PC-9 (cell line): ENCODE measurements around the gene TPRG1. TPM values are rescaled to one million over a fixed set of nuclear protein-coding genes. Genes with fewer than 3 reads are reported as not detected.

Experiments used
- BruUV-seq: library from RNA; stranded (reverse); fragments of 400-500 nt; replicated peaks from 2 replicates; lab custom pipeline; 2021; lab: Mats Ljungman, UMichigan
- CTCF ChIA-PET: fragments of 300-600 bp; sonication (Branson Sonifier 250); formaldehyde crosslinking; loops from one replicate; lab custom pipeline; 2022; ENCODE audit warnings: antibody characterized with exemption; lab: Charles Lee
- POLR2A ChIA-PET: fragments of 300-600 bp; sonication (Branson Sonifier 250); formaldehyde crosslinking; loops from one replicate; lab custom pipeline; 2022; ENCODE audit warnings: antibody characterized with exemption; ENCODE audit not compliant: unreplicated experiment; lab: Charles Lee
- DNase-seq, 2 experiments: peaks; one replicate each; pipeline versions ENCODE4 v3.0.0 to v3.0.0-alpha.2; 2015 to 2022; ENCODE audit warnings: mixed read lengths in 1 of 2
- H2AFZ ChIP-seq: fragments of 200-600 bp; sonication (generic); 2 replicates; pipeline ENCODE4 v1.8.1; 2017; ENCODE audit warnings: antibody characterized with exemption
- H3F3A ChIP-seq: fragments of 200-600 bp; sonication (generic); 2 replicates; pipeline ENCODE4 v1.8.1; 2017; ENCODE audit warnings: antibody characterized with exemption, mild to moderate bottlenecking, low read depth; ENCODE audit not compliant: insufficient read depth
- H3K27ac ChIP-seq: fragments of 200-600 bp; sonication (generic); 2 replicates; pipeline ENCODE4 v1.6.1; 2016; ENCODE audit warnings: mixed run types
- H3K27me3 ChIP-seq: fragments of 200-600 bp; sonication (generic); 2 replicates; pipeline ENCODE4 v1.6.1; 2016; ENCODE audit warnings: low read depth, mixed run types; ENCODE audit not compliant: insufficient read depth
- H3K36me3 ChIP-seq: fragments of 200-600 bp; sonication (generic); 2 replicates; pipeline ENCODE4 v1.6.1; 2016; ENCODE audit warnings: low read depth, mixed run types
- H3K4me1 ChIP-seq: fragments of 200-600 bp; sonication (generic); replicated peaks from 2 replicates; pipeline ENCODE4 v1.6.1; 2016; ENCODE audit warnings: mixed run types; ENCODE audit not compliant: insufficient read depth
- H3K4me2 ChIP-seq: fragments of 200-600 bp; sonication (generic); 2 replicates; pipeline ENCODE4 v1.6.1; 2017; ENCODE audit warnings: mixed run types
- H3K4me3 ChIP-seq: fragments of 200-600 bp; sonication (generic); 2 replicates; pipeline ENCODE4 v1.6.1; 2016; ENCODE audit warnings: mixed run types
- H3K79me2 ChIP-seq: fragments of 200-600 bp; sonication (generic); 2 replicates; pipeline ENCODE4 v1.6.1; 2017; ENCODE audit warnings: low read depth, mixed run types
- H3K9me2 ChIP-seq: fragments of 200-600 bp; sonication (generic); 2 replicates; pipeline ENCODE4 v1.8.1; 2017; ENCODE audit warnings: mild to moderate bottlenecking; ENCODE audit not compliant: insufficient read depth
- H3K9me3 ChIP-seq: fragments of 200-600 bp; sonication (generic); 2 replicates; pipeline ENCODE4 v1.8.1; 2016; ENCODE audit warnings: low read depth; ENCODE audit not compliant: insufficient read depth
- H4K20me1 ChIP-seq: fragments of 200-600 bp; sonication (generic); 2 replicates; pipeline ENCODE4 v1.8.1; 2017; ENCODE audit not compliant: insufficient read depth
- CTCF ChIP-seq: fragments of 200-600 bp; sonication (generic); conservative IDR thresholded peaks from 2 replicates; pipeline ENCODE4 v1.6.1; 2017; ENCODE audit warnings: mixed run types, antibody characterized with exemption, mild to moderate bottlenecking, moderate library complexity
- EZH2 ChIP-seq: fragments of 200-600 bp; sonication (generic); IDR thresholded peaks from 2 replicates; pipeline ENCODE4 v1.8.0; 2017; ENCODE audit warnings: antibody characterized with exemption, low read depth
- intact Hi-C: fragments of 100-400 bp; cut with micrococcal nuclease; formaldehyde crosslinking; loops from one replicate; pipeline ENCODE4 v1.10.0; 2022; ENCODE audit not compliant: unreplicated experiment
- total RNA-seq: library from RNA; stranded (reverse); gene quantifications from 2 replicates; pipeline ENCODE4 v1.2.3, GENCODE V29; 2021

TPRG1 gene
- total RNA-seq, 1 experiment from 2014 or later = 1.9 TPM

- no TSS peak for BruUV-seq
- H2AFZ ChIP-seq = no peak overlapping the region
- H3K79me2 ChIP-seq = no peaks in the 10 kb centered on the region
- no peak overlapping the region for H3K4me3 ChIP-seq
- no peak for DNase-seq
- ChIA-PET CTCF (interaction anchor here (0.6 kb wide), 1 partner anchor 1442 kb away, joined by 3 read pairs; no protein-coding TSS in a partner anchor), POLR2A (no interaction called here)
- H3F3A ChIP-seq = no peaks in the 10 kb centered on the region
- no peak overlapping the region for H3K27ac ChIP-seq
- no peaks in the 10 kb centered on the region for H3K36me3 ChIP-seq
- intact Hi-C loops = no loop called here
- H3K27me3 ChIP-seq = no peaks in the 10 kb centered on the region
- H3K4me1 ChIP-seq = no peaks in the 10 kb centered on the region
- H3K9me3 ChIP-seq = peaks cover 6% of the 10 kb centered on the region; the same call in 1 of the 2 replicates
- H3K9me2 ChIP-seq = no peaks in the 10 kb centered on the region
- TF ChIP-seq EZH2 = no peak
- no peak for TF ChIP-seq CTCF
- no peak overlapping the region for H3K4me2 ChIP-seq
- no peaks in the 10 kb centered on the region for H4K20me1 ChIP-seq
Measured at GRCh38 chr3:189258261-189258660, 86.5 kb downstream of the TPRG1 start.

GRCh38 chr3:189260556-189261493 is 89.1 kb downstream of the TPRG1 start:
- H3K27ac ChIP-seq = no peak overlapping the region
- no peaks in the 10 kb centered on the region for H4K20me1 ChIP-seq
- H3K4me2 ChIP-seq = no peak overlapping the region
- peaks cover 12% of the 10 kb centered on the region; the same call in 1 of the 2 replicates for H3K9me3 ChIP-seq
- no peaks in the 10 kb centered on the region for H3F3A ChIP-seq
- ChIA-PET CTCF (no interaction called here), POLR2A (no interaction called here)
- no peaks in the 10 kb centered on the region for H3K4me1 ChIP-seq
- H3K9me2 ChIP-seq = no peaks in the 10 kb centered on the region
- TF ChIP-seq EZH2 (no peak), CTCF (no peak)
- DNase-seq = no peak
- no peaks in the 10 kb centered on the region for H3K79me2 ChIP-seq
- intact Hi-C loops = no loop called here
- H3K4me3 ChIP-seq = no peak overlapping the region
- BruUV-seq = no TSS peak
- H3K36me3 ChIP-seq = no peaks in the 10 kb centered on the region
- H3K27me3 ChIP-seq = no peaks in the 10 kb centered on the region
- H2AFZ ChIP-seq = no peak overlapping the region

GRCh38 chr3:189262746-189263145 is 91.0 kb downstream of the TPRG1 start:
- Histone ChIP-seq H3K27ac (no peak overlapping the region), H3F3A (no peaks in the 10 kb centered on the region), H3K36me3 (no peaks in the 10 kb centered on the region), H2AFZ (no peak overlapping the region), H3K9me2 (no peaks in the 10 kb centered on the region), H3K4me3 (no peak overlapping the region), H3K4me1 (no peaks in the 10 kb centered on the region), H3K4me2 (no peak overlapping the region), H3K27me3 (no peaks in the 10 kb centered on the region), H4K20me1 (no peaks in the 10 kb centered on the region), H3K9me3 (peaks cover 23% of the 10 kb centered on the region; the same call in 1 of the 2 replicates), H3K79me2 (no peaks in the 10 kb centered on the region)
- BruUV-seq = no TSS peak
- intact Hi-C loops = no loop called here
- no peak for DNase-seq
- CTCF ChIA-PET = no interaction called here
- POLR2A ChIA-PET = no interaction called here
- no peak for TF ChIP-seq EZH2
- TF ChIP-seq CTCF = no peak
